Prostate gland (tissue), 2 donors: ENCODE measurements around the gene ARPC5. TPM values are rescaled to one million over a fixed set of nuclear protein-coding genes. Genes with fewer than 3 reads are reported as not detected.

Experiments used
- DNase-seq: peaks from one replicate; pipeline ENCODE4 v3.0.0-alpha.2; 2019; ENCODE audit warnings: low spot score
- H3K27ac ChIP-seq, 2 donors: fragments of 200-600 bp; sonication (generic); 2 replicates each; pipeline ENCODE4 v1.5.1; 2017 to 2019
- H3K27me3 ChIP-seq: fragments of 200-600 bp; sonication (generic); replicated peaks from 2 replicates; pipeline ENCODE4 v1.5.1; 2019; ENCODE audit not compliant: insufficient read depth
- H3K36me3 ChIP-seq, 2 donors: fragments of 200-600 bp; sonication (generic); 1 replicate in 1 of 2; 2 replicates in 1 of 2; pipeline versions ENCODE4 v1.5.1 to v1.8.1; 2017 to 2019
- H3K4me1 ChIP-seq: fragments of 200-600 bp; sonication (generic); replicated peaks from 2 replicates; pipeline ENCODE4 v1.5.1; 2019
- H3K4me3 ChIP-seq, 2 donors: fragments of 200-600 bp; sonication (generic); 2 replicates each; pipeline ENCODE4 v1.5.1; 2017 to 2019
- H3K9me3 ChIP-seq: fragments of 200-600 bp; sonication (generic); 2 replicates; pipeline ENCODE4 v1.5.1; 2017
- POLR2A ChIP-seq: fragments of 450-650 bp; IDR thresholded peaks from one replicate; pipeline ENCODE4 v1.6.1; 2016; ENCODE audit warnings: antibody characterized with exemption, mild to moderate bottlenecking
- POLR2AphosphoS5 ChIP-seq: sonication (generic); formaldehyde crosslinking; IDR thresholded peaks from one replicate; pipeline ENCODE4 v1.6.1; 2017; ENCODE audit warnings: antibody characterized with exemption
- WGBS: methylation state at CpG from one replicate; pipeline ENCODE4 v1.1.5; 2018; 5-methylcytosine and 5-hydroxymethylcytosine counted together
- intact Hi-C: fragments of 100-400 bp; cut with DNase I; formaldehyde crosslinking; loops from one replicate; pipeline ENCODE4 v1.14.2; 2022
- total RNA-seq, 2 donors: library from RNA; depleted of rRNA; stranded (reverse); fragments of >200 nt; gene quantifications; one replicate each; pipeline ENCODE4 v1.1.0, GENCODE V29; 2016
- TF ChIP-seq, protein P1 (sequence below), 4 experiments: fragments of 200-600 bp in 2 of 4; fragments of 450-650 bp in 2 of 4; sonication (generic) in 2 of 4; IDR thresholded peaks; 1 replicate in 3 of 4; 2 replicates in 1 of 4; pipeline ENCODE4 v1.5.1; 2016 to 2019; ENCODE audit warnings: antibody characterized with exemption in 4 of 4, mild to moderate bottlenecking in 2 of 4, moderate library complexity in 2 of 4

Gene ARPC5
- total RNA-seq, 2 donors from 2014 or later, result 62.9 to 92.8 TPM

DNA sequence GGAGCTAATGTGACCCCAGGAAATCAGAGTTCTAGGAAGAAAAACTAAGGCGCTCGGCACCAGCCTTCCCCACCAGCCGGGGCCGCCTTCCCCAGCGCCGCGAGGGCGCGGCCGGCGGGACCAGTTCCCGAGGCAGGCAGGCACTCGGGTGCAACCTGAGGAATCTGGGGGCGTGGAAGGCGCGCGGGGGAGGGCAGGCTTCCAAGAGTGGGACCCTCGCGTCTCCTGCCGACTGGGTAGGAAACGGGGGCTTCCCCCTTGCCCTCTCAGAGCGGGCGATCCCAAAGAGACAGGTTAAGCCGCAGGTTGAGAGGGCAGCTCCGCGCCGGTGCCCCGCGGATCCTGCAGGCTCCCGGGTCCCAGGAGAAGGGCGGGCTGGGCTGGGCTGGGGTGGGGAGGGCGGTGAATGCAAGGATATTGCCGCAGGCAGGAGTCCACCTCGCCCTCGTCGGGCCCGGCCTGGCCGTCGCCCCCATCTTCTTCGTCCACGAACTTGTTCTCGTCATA is 431 bp downstream of the ARPC5 start:
- Histone ChIP-seq H3K36me3 (no peaks in the 10 kb centered on the region), H3K4me1 (no peaks in the 10 kb centered on the region), H3K4me3 (peak overlapping the region; percentile 83 to 93), H3K9me3 (no peaks in the 10 kb centered on the region), H3K27me3 (no peaks in the 10 kb centered on the region), H3K27ac (peak overlapping the region; percentile 87 to 90)
- WGBS, result under 1% methylated on average over 41 of the region's 42 CpGs
- no peak for DNase-seq
- TF ChIP-seq, protein P1, sequence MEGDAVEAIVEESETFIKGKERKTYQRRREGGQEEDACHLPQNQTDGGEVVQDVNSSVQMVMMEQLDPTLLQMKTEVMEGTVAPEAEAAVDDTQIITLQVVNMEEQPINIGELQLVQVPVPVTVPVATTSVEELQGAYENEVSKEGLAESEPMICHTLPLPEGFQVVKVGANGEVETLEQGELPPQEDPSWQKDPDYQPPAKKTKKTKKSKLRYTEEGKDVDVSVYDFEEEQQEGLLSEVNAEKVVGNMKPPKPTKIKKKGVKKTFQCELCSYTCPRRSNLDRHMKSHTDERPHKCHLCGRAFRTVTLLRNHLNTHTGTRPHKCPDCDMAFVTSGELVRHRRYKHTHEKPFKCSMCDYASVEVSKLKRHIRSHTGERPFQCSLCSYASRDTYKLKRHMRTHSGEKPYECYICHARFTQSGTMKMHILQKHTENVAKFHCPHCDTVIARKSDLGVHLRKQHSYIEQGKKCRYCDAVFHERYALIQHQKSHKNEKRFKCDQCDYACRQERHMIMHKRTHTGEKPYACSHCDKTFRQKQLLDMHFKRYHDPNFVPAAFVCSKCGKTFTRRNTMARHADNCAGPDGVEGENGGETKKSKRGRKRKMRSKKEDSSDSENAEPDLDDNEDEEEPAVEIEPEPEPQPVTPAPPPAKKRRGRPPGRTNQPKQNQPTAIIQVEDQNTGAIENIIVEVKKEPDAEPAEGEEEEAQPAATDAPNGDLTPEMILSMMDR (IDR thresholded peaks at IDR 0.05), result peak in 1 of 4 experiments; percentile 1
- no peak for TF ChIP-seq POLR2AphosphoS5
- TF ChIP-seq POLR2A, result no peak
- intact Hi-C loops, result loop anchor here (5.0 to 10.0 kb wide), 2 partner anchors 163 to 400 kb away; partner anchors contain the start of genes COLGALT2 and SMG7

DNA sequence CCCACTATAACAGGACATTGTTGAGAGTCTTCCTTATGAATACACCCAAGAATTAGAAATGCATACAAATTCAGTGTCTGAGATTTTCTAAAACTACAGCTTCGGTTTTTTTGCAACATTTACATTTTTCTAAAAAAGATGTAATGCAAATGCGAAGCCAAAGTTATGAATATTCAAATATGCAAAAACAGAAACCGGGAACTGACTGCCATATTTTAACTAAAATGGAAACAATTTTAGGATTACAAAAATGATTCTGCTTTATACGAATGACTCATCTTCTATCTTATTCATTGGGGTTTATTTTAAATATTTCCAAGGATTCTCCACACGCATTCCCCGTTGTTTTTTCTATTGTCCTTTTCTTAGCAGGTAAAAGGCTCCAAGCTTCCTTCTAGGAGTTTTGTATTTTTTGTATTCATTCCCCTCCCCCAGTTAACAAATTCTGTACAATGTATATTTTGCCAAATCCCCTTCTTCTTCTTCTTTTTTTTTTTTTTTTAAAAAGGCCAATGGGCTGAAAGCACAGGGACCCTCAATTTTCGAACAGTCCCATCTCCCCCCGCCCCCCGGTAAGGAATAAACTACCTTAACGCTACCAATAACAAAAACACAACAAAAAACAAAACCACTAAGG is 1.0 kb downstream of the ARPC5 start:
- Histone ChIP-seq H3K27me3 (no peaks in the 10 kb centered on the region), H3K9me3 (no peaks in the 10 kb centered on the region), H3K36me3 (no peaks in the 10 kb centered on the region), H3K27ac (peak overlapping the region; percentile 87 to 90), H3K4me3 (peak overlapping the region; percentile 83 to 93), H3K4me1 (no peaks in the 10 kb centered on the region)
- no peak for TF ChIP-seq POLR2AphosphoS5
- TF ChIP-seq POLR2A, result no peak
- TF ChIP-seq, protein P1 (IDR thresholded peaks at IDR 0.05), result no peak
- no peak for DNase-seq
- intact Hi-C loops, result loop anchor here (5.0 to 10.0 kb wide), 2 partner anchors 162 to 400 kb away; partner anchors contain the start of genes COLGALT2 and SMG7
- WGBS, result 3% methylated on average over 10 of the region's 10 CpGs

DNA sequence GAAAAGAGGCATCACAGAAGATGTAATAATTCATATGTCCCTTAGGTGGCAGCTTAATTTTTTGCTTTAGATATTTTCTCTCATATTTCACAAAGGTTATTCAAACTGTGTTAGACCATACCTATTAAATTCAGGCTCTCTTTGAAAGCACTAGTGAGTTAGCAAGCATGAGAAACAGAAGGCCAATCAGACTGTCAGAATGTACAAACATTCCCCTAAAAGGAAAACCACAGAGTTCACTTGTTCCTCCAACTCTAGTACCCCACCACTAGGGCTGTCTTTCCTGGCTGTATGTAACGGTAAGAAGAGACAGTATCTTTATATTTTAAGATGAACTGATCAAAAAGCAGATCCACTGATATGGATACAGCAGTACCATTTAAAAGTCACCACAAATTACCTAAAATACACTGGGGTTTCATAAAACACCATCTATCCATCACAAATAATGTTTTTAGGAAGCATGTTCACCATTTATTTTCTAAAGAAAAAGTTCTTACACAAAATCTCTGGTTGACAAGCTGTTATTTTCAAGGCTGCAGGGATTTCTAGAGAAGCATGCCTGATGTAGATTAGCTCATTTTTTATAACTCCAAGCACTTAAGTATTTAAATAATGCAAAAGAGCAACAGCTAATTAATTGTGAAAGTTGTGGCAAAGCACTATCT is 1.8 kb downstream of the ARPC5 start:
- no peaks in the 10 kb centered on the region for H3K4me1 ChIP-seq
- peak overlapping the region; percentile 83 to 93 for H3K4me3 ChIP-seq
- H3K27ac ChIP-seq, result peak overlapping the region; percentile 87 to 90
- TF ChIP-seq, protein P1 (IDR thresholded peaks at IDR 0.05), result peak in 3 of 4 experiments; percentile 29 to 53 (median 43)
- TF ChIP-seq POLR2AphosphoS5 (peak; percentile 70), POLR2A (no peak)
- 0% methylated on average over 1 of the region's 1 CpG for WGBS
- no peaks in the 10 kb centered on the region for H3K27me3 ChIP-seq
- DNase-seq, result no peak
- no peaks in the 10 kb centered on the region for H3K9me3 ChIP-seq
- intact Hi-C loops, result loop anchor here (10.0 kb wide), 1 partner anchor 401 kb away; the partner anchor contains the start of gene COLGALT2
- H3K36me3 ChIP-seq, result no peaks in the 10 kb centered on the region

DNA sequence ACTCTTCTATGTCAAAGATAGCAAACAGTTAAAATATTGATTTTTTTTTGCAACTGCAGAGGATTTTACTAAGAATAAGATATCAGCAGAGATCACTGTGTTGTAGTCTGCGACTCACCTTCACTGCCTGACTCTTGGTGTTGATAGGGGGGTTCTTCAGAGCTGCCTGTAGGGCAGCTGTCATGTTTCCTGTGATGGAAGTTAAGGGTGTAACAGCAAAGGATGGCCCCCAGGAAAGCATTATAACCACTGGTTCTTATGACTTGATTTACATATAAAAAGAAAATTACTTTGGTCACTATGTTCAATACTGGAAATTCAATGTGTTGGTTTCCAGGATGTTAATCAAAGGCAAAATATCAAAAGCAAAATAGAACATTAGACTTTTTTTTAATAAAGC is 2.6 kb downstream of the ARPC5 start:
- 50% methylated on average over 1 of the region's 1 CpG for WGBS
- Histone ChIP-seq H3K36me3 (no peaks in the 10 kb centered on the region), H3K27ac (peak overlapping the region; percentile 87 to 90), H3K4me3 (peak overlapping the region in 1 of 2 donors; percentile 93), H3K9me3 (no peaks in the 10 kb centered on the region), H3K27me3 (no peaks in the 10 kb centered on the region), H3K4me1 (no peaks in the 10 kb centered on the region)
- TF ChIP-seq POLR2A (no peak), POLR2AphosphoS5 (no peak)
- TF ChIP-seq, protein P1 (IDR thresholded peaks at IDR 0.05), result no peak
- intact Hi-C loops, result loop anchor here (10.0 kb wide), 1 partner anchor 402 kb away; the partner anchor contains the start of gene COLGALT2
- DNase-seq, result no peak
